HG02678 (cell line): ENCODE results near the gene FAM3C.
"Not testable (repeated sequence)": the region's sequence is repeated elsewhere in the genome, so short reads cannot be mapped to it uniquely, and the experiment has no call there.

Experiments
- ATAC-seq: cut with Tn5 transposase; IDR thresholded peaks from one replicate; pipeline ENCODE4 v1.9.1; 2021; ENCODE audit warnings: mild to moderate bottlenecking, moderate library complexity; ENCODE audit not compliant: unreplicated experiment

FAM3C gene

GRCh38 chr7:121334875-121335648, 61.0 kb downstream of the FAM3C start:
- ATAC-seq = no peak

DNA sequence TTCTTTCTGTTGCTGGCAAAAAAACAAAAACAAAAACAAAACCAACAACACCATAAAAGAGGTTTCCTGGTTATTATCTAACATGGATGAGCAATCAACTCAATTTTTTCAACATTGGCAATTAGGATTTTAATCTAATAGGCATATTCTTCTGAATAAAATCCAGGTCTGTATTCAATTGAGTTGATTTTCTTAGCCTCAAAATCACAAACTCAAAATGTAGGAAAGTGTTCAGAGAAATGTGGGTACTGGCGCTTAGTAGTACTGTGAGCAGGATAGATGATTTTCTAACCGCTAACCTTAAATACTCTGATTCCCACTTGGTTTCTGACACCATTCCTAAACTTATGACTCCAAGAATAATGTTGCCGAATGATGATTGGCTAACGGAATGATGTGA, 61.7 kb downstream of the FAM3C start:
- no peak for ATAC-seq

- no peak for ATAC-seq
These were observed 64.5 kb downstream of the FAM3C start for GRCh38 chr7:121331574-121331973.

GRCh38 chr7:121331048-121331447, 65.1 kb downstream of the FAM3C start:
- no peak for ATAC-seq

- peak; percentile 38 for ATAC-seq
These were observed 65.9 kb downstream of the FAM3C start for GRCh38 chr7:121330053-121330833.

GRCh38 chr7:121329191-121330052, 66.7 kb downstream of the FAM3C start:
- peak; percentile 59 for ATAC-seq

DNA sequence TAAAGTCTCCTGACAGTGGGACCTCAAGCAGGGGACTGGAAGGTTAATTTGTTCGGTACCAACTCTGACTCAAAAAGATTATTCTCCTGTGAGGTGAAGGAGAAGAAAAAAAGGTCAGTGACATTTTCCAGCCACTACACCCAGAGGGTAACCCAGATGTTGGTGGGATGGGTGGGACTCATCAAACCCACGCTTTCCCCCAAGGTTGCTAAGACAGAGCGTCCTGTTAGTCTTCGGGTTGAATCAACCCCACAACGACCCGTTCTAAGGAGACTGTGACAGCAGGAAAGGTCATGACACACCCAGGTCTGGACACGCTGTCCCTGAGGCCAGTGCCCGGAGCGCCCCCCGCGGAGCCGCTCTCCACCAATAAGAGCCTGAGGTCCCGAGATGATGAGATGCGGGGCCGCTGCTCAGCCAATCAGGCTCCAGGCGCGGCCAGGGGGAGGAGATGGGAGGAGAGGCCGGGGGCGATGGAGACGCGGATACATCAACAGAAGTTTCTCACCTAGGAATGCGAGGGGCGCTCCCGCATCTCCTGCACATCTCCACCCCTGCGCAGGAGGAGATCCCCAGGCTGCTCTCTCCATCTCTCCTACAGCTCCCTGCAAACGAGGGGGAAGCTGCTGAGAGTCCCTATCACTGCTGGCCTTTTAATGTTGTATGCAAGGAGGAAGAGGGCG, 67.5 kb downstream of the FAM3C start, which contains the start of gene WNT16:
Gene WNT16, plus strand, starts transcription at position 493 of the 683 bp plus-strand sequence. CDS start 293 bp downstream, outside the sequence.
- ATAC-seq = no peak

- no peak for ATAC-seq
These were observed 68.4 kb downstream of the FAM3C start for GRCh38 chr7:121327671-121328070.

- ATAC-seq = no peak
These were observed 72.4 kb downstream of the FAM3C start for GRCh38 chr7:121323515-121324302.

- ATAC-seq = no peak
These were observed 73.6 kb downstream of the FAM3C start for GRCh38 chr7:121322460-121322859.

GRCh38 chr7:121315170-121315569, 80.9 kb downstream of the FAM3C start:
- not testable (repeated sequence) for ATAC-seq

DNA sequence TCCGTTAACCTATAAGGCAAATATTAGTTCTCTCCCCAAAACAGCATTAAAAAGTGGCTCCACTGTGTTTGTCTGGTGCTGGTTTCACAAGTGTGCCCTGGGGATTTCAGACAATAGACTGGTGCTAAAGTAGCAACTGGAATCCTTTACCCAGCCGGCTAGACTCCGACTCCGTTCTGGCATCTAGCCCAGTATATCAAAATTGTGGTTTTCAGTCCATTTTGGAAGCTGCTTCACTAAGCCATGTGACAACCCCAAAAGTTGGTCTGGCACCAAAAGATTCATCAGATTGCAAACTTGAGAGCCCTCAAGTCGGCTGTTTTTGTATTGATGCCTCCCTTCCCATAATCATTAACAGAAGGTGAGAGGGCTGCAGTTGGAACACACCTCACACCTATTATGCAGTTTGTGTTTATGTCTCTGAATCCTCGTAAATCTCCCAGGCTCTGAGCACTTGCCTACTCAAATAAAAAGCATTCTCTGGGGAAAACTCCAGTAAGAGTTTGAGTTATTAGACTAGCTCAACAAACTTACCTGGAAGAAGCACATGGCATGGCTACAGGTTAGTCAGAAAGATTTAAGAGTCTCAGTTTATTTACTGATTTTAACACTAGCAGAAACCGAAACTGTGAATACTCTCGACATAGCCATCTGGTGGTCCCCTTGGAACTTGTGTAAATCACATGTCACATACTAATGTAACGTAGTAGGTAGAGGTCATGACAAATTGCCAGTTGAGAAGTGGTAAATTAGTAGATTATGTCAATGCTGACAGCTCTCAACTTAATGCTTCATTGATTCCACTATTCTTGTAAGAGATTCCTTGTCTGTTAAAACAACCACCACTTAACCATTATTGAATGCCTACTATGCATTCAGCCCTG, 82.1 kb downstream of the FAM3C start:
- peak; percentile 90 for ATAC-seq

GRCh38 chr7:121313220-121313792, 82.8 kb downstream of the FAM3C start:
- ATAC-seq = no peak

DNA sequence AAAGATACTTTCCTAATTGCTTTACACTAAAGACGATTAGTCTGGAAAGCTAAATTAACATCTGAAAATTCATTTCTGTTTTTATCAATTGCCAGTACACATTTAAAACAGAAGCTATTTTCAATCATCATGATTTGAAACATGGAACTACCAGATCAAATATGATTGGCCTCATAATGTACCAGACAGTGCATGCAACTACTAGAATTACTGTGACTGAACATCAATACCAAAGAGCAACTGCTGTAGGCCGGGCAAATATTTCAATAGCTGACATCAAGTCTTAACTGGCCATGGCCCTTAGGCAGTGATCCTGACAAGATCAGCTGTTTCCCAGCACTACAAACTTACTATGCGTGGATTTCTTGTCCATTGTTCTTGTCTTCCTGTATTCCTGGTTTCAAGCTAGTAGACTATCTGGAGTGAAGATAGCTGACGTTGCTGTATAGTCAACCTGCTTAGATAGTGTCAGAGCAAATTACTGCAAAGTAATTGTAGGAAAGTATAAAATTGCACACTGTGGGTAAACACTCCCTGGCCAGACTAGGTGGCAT, 89.0 kb downstream of the FAM3C start:
- ATAC-seq = no peak

GRCh38 chr7:121306565-121306964, 89.5 kb downstream of the FAM3C start:
- no peak for ATAC-seq

DNA sequence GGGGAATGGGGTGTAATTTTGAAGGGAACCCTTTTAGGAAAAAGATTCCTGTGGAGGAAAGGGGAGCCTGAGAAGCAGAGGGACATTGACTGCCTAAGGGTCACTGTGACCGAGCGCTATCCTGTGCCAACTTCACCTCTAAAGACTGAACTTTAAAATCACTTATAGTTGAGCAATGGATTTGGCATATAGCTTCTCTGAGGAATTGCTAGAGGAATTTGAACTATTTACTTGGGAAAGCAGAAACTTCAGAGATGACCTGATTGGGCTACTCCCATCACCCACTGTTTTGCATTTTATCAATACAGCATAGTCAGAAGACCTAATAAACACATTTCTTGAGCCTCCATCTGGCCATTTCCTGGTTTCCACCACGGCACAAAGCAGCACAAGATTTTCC, 91.0 kb downstream of the FAM3C start:
- no peak for ATAC-seq

DNA sequence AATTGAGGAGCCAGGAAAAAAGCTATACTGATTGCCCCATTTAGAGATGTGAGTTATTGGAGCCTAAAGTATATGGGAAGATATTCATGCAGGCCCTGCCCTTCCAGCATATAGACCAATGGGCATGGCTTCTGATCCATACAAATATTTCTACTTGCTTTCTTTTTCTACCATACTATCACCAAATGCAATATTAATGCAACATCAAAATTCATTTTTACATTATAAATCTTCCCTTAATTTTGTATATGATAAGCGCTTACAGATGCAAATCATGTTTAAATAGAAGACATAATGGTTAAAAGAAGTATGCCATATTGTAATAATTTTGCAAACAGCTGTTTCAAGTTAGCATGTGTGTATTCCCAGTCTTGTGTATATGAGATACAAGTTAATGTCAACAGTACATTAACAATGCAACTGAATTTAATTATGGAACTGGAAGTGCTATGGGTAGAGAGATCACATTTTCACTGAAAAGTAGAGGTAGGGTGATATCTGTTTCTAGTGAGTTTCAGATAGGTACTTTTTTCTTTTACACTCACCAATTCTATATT, 91.9 kb downstream of the FAM3C start:
- ATAC-seq = no peak
